HG03442 (cell line): ENCODE results near the gene SSTR3.

Source experiments
- ATAC-seq: cut with Tn5 transposase; IDR thresholded peaks from one replicate; pipeline ENCODE4 v1.9.1; 2021; ENCODE audit warnings: mild to moderate bottlenecking, moderate library complexity; ENCODE audit not compliant: unreplicated experiment

Gene SSTR3

GRCh38 chr22:37229805-37230672 lies 17.8 kb upstream of the SSTR3 start:
- ATAC-seq: no peak

GRCh38 chr22:37229012-37229804 lies 16.9 kb upstream of the SSTR3 start:
- no peak for ATAC-seq

- ATAC-seq: no peak
Observed at GRCh38 chr22:37228106-37229011, 16.1 kb upstream of the SSTR3 start.

- no peak for ATAC-seq
Observed at GRCh38 chr22:37226514-37226913, 14.2 kb upstream of the SSTR3 start.

GRCh38 chr22:37226087-37226486 lies 13.8 kb upstream of the SSTR3 start:
- no peak for ATAC-seq

GRCh38 chr22:37225481-37225880 lies 13.2 kb upstream of the SSTR3 start:
- no peak for ATAC-seq

- no peak for ATAC-seq
Observed at GRCh38 chr22:37224757-37225420, 12.6 kb upstream of the SSTR3 start.

- no peak for ATAC-seq
Observed at GRCh38 chr22:37223965-37224551, 11.8 kb upstream of the SSTR3 start.

- ATAC-seq: no peak
Observed at GRCh38 chr22:37222440-37222971, 10.2 kb upstream of the SSTR3 start.

GRCh38 chr22:37221424-37222333 lies 9.4 kb upstream of the SSTR3 start:
- no peak for ATAC-seq

GRCh38 chr22:37220543-37220981 lies 8.3 kb upstream of the SSTR3 start:
- no peak for ATAC-seq

GRCh38 chr22:37219533-37219932 lies 7.3 kb upstream of the SSTR3 start:
- ATAC-seq: no peak

GRCh38 chr22:37218771-37219411 lies 6.6 kb upstream of the SSTR3 start:
- ATAC-seq: peak; percentile 76

- peak; percentile 7 for ATAC-seq
Observed at GRCh38 chr22:37218399-37218770, 6.1 kb upstream of the SSTR3 start.

- no peak for ATAC-seq
Observed at GRCh38 chr22:37215890-37216289, 3.6 kb upstream of the SSTR3 start.

- no peak for ATAC-seq
Observed at GRCh38 chr22:37214731-37215030, 2.4 kb upstream of the SSTR3 start.

GRCh38 chr22:37213941-37214730 lies 1.9 kb upstream of the SSTR3 start:
- no peak for ATAC-seq
